Fibroblast of skin of right biceps (primary cell): Measurements from ENCODE around the gene MROH2A.
"Not testable (repeated sequence)": the region's sequence is repeated elsewhere in the genome, so short reads cannot be mapped to it uniquely, and the experiment has no call there.

Source experiments
- DNase-seq: peaks from one replicate; pipeline ENCODE4 v3.0.0-alpha.2; 2013

MROH2A gene

DNA sequence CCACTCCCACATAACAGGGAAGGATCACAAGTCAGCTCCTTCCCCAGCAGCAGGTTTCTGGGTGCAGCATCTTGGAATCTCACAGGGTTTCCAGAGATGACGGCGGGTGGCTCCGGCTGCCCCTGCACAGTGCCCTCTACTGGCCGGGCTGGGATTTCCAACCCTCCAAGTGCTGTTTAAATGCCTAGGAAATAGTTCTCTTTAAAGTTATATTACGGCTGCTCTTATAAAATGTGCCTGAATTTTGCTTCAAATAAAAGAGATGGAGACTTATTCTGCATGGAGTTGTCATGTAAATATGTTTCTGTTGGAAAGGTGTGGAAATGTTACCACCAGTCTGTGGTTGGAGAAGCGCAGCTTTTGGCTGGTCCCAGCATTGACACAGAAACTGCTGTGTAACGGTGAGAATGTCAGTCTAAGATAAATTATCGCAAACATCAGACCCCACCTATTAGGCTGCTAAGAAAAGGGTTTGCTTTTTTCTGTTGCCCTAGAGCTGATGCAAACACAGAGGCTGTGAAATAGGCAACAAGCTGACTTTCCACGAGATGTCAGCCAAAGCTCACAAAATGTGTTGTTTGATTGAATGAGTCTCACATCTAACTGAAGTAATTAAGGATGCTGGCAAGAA, 79.5 kb downstream of the MROH2A start:
- no peak for DNase-seq

DNA sequence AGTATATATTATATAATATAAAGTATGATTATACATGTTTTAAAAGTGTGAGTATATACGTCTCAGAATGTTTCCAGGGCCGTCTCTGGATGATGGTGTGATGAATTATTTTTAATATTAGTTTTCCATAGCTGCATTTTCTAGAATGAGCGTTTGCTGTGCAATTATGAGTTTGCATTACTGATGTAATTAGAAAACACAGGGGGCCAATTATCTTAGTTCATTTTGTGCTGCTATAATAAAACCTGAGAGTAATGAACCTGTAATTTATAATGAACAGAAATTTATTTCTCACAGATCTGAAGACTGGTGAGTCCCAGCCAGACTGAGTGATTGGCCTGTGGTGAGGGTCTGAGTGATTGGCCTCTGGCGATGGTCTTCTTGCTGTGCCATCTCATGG, 80.2 kb downstream of the MROH2A start:
- DNase-seq, result no peak

DNA sequence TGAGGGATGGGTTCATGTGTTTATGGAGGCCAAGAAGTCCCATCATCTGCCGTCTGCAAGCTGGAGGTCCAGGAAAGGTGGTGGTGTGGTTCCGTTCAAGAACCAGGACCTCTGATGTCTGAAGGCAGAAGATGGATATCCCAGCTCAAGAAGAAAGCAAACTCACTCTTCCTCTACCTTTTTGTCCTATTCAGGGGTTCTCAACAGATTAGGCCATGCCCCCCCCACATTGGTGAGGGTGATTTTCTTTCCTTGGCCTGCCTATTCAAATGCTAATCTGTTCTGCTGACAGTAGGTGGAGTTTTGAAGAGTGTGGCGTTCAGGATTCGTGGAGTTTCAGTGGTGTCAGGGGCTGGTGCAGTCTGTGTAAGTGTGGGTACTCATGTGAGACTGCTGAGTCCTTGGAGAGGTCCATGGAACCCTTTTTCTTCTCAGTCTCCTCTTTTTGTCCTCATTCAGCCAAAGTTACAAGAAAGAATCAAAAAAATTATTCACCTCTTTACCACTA, 84.2 kb downstream of the MROH2A start:
- no peak for DNase-seq

DNA sequence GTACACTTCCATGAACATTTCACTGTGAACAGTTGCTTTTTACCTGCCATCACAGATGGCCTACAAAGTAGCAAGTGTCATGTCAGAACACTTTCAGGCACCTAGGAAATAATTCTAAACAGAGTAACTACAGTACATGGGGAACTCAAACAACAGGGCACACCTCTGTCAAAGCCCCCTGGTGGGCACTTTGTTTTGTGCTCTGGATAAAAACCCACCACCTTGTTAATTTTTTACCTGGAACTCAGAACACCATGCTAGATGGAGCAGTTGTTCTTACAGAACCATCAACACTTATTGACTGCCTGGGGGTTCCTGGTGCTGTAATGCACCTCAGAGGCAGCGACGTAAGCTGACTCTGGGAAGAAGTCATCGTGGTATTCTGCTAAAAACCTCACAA, 87.7 kb downstream of the MROH2A start:
- DNase-seq, result no peak

DNA sequence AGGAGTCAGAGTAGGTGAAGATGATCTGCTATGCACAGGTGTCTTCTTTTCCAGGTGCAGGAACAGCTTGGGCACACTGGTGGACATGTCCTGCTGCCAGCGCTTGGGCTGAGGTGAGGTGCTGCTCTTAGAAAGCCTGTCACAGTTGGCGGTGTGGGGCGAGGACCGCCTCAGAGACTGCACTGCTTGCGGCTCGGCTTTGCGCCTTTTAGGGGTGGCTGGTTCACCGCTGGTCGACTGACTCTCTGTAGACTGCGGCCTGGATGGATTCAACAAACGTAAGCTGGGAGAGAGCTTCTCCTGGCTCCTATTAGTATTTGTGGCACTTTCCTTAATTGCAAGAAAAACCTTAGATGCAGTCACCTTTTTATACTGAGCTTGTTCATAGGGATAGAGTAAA, 88.3 kb downstream of the MROH2A start:
- no peak for DNase-seq

DNA sequence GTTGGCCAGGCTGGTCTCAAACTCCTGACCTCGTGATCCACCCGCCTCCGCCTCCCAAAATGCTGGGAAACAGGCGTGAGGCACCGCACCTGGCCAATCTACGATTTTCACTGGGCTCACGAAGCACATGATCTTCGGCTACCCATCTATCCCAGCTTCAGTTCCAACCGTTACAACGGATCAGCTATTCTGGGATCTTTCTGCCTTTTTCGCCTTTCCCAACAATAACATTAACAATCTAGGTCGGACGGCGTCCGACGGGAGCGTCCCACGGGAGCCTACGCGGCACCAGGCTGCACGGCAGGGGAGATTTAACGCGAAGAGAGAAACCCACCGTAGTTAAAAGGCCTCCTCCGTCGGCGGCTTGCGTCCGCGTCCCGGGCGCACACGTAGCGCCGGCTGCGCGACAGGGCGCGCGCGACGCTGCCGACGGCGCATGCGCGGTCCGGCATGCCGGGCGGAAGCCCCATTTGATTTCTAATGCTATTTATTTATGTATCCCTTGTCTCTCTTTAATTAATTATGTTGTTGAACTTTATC, 89.9 kb downstream of the MROH2A start, which contains the start of gene MSL3B:
TSS of gene MSL3B (minus strand) at position 394 of the 540 bp plus-strand sequence.
- peak; percentile 68 for DNase-seq

DNA sequence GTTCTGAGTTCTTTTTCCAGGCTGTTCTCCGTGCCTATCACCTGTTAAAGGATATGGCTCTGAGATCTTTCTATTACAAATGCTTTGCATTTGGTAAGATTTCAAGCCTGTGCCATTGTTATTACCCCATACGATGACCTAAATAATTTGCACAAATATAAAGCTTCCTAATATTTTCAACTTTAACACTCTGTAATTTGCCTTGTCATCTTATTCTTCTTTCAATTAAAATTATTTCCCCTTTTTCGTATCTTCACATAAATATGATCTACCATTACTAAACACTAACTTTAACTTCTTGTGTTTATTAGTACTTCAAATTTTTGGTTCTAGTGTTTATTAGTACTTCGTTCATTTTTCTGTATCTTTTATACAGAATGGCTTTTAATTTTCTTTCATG, 93.3 kb downstream of the MROH2A start:
- DNase-seq, result no peak

DNA sequence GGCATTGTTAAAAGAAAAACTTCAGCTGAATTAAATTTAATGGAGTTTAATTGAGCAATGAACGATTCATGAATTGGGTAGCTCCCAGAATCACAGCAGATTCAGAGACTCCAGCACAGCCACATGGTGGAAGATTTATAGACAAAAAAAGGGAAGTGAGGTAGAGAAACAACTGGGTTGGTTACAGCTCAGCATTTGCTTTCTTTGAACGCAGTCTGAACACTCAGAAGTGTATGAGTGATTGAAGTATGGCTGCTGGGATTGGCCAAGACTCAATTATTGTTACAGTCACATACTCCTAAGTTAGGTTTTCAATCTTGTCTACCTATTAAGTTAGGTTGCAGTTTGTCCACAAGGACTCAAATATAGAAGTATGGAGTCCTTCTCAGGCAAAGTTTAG, 94.0 kb downstream of the MROH2A start:
- DNase-seq, result not testable (repeated sequence)

DNA sequence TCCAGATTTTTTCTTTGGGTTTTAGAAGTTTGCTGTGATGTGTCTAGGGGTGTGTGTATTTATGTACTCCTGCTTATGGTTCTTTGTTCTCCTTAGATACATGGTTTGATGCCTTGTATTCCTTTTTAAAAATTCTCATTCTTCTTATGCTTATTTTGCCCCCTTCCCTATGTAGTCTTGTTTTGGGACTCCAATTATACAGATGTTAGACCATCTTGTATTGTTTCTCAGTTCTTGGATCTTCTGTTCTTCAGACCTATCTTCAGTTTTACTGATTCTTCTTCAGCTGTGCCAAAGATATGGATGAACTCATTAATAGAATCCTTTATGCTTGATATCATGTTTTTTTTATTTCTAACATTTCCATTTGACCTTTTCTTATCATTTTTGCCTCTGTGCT, 104.2 kb downstream of the MROH2A start:
- DNase-seq, result no peak
